GM12878 (cell line): ENCODE results near the gene CCDC87. TPM values are rescaled to one million over a fixed set of nuclear protein-coding genes. Genes with fewer than 3 reads are reported as not detected.
A peak's percentile ranks its signal among the peaks of the same experiment; 100 is the strongest.
"Not testable (repeated sequence)": the region's sequence is repeated elsewhere in the genome, so short reads cannot be mapped to it uniquely, and the experiment has no call there.

Experiments used
- ATAC-seq: fragments of 200-7000 bp; cut with Tn5 transposase; 3 replicates; pipeline ENCODE4 v1.9.1; 2020; ENCODE audit warnings: mild to moderate bottlenecking, moderate library complexity
- BruUV-seq: library from RNA; stranded (reverse); fragments of 400-500 nt; replicated peaks from 2 replicates; lab custom pipeline; 2021; lab: Mats Ljungman, UMichigan
- CTCF ChIA-PET: fragments of 300-600 bp; sonication (Branson Sonifier 250); formaldehyde crosslinking; extraction: SDS; loops from one replicate; lab custom pipeline; 2021; ENCODE audit warnings: inconsistent platforms; lab: Yijun Ruan, JAX
- POLR2A ChIA-PET: fragments of 350-600 bp; formaldehyde crosslinking; extraction: SDS; loops from one replicate; lab custom pipeline; 2021; ENCODE audit warnings: inconsistent platforms; lab: Charles Lee
- RAD21 ChIA-PET: fragments of 300-600 bp; sonication (Branson Sonifier 250); formaldehyde crosslinking; loops from one replicate; lab custom pipeline; 2023; ENCODE audit warnings: antibody characterized with exemption; ENCODE audit not compliant: unreplicated experiment; lab: Charles Lee
- SMC1A ChIA-PET: fragments of 300-600 bp; sonication (Branson Sonifier 250); formaldehyde crosslinking; loops from one replicate; lab custom pipeline; 2023; ENCODE audit not compliant: unreplicated experiment, uncharacterized antibody; lab: Charles Lee
- DNase-seq: peaks from one replicate; pipeline ENCODE4 v3.0.0-alpha.2; 2011; ENCODE audit warnings: low read depth, low spot score
- FAIRE-seq: peaks from 3 replicates; lab custom pipeline; 2011; peaks lifted over from hg19 to GRCh38; lab: Jason Lieb, UNC
- H2AFZ ChIP-seq: 2 replicates; pipeline ENCODE4 v1.6.0; 2011; ENCODE audit warnings: low read depth, low read length, control low read depth; ENCODE audit not compliant: control insufficient read depth
- H3K27ac ChIP-seq: 2 replicates; pipeline ENCODE4 v1.5.1; 2011; ENCODE audit warnings: control low read depth; ENCODE audit not compliant: control insufficient read depth, insufficient read depth
- H3K27me3 ChIP-seq, 2 experiments: replicated peaks in 1 of 2; 2 replicates each; pipeline versions ENCODE4 v1.6.0 to v1.6.1; 2011; ENCODE audit warnings: low read length in 1 of 2; ENCODE audit not compliant: control insufficient read depth in 2 of 2, insufficient read depth in 2 of 2
- H3K36me3 ChIP-seq, 2 experiments: 2 replicates each; pipeline ENCODE4 v1.5.1; 2011; ENCODE audit warnings: low read length in 1 of 2; ENCODE audit not compliant: control insufficient read depth in 2 of 2, insufficient read depth in 2 of 2
- H3K4me1 ChIP-seq: 2 replicates; pipeline ENCODE4 v1.6.1; 2011; ENCODE audit warnings: mild to moderate bottlenecking, low read length, moderate library complexity, mixed read lengths; ENCODE audit not compliant: control insufficient read depth, insufficient read depth
- H3K4me2 ChIP-seq: 2 replicates; pipeline ENCODE4 v1.6.0; 2011; ENCODE audit warnings: control low read depth; ENCODE audit not compliant: control insufficient read depth, insufficient read depth
- H3K4me3 ChIP-seq: fragments of 200-600 bp; sonication (generic); 2 replicates; pipeline ENCODE4 v1.5.1; 2016
- H3K79me2 ChIP-seq: 2 replicates; pipeline ENCODE4 v1.6.0; 2011; ENCODE audit warnings: low read length; ENCODE audit not compliant: control insufficient read depth, insufficient read depth
- H3K9ac ChIP-seq: 2 replicates; pipeline ENCODE4 v1.8.0; 2011; ENCODE audit warnings: low read length, control low read depth, mixed read lengths; ENCODE audit not compliant: control insufficient read depth, insufficient read depth
- H3K9me3 ChIP-seq: replicated peaks from 3 replicates; pipeline ENCODE4 v1.5.1; 2011; ENCODE audit warnings: mild to moderate bottlenecking, low read length; ENCODE audit not compliant: control insufficient read depth, insufficient read depth
- H4K20me1 ChIP-seq: 2 replicates; pipeline ENCODE4 v1.6.0; 2011; ENCODE audit not compliant: control insufficient read depth, insufficient read depth
- MLLT1 ChIP-seq: fragments of 450-650 bp; IDR thresholded peaks from 2 replicates; pipeline ENCODE4 v1.6.1; 2016; ENCODE audit warnings: mild to moderate bottlenecking
- WGBS: methylation state at CpG from one replicate; pipeline ENCODE4 v1.1.6; 2016; ENCODE audit warnings: low lambda C conversion rate; ENCODE audit not compliant: insufficient replicate concordance, insufficient coverage; ENCODE audit errors: missing lambda C conversion rate; 5-methylcytosine and 5-hydroxymethylcytosine counted together
- in situ Hi-C: fragments of 300-500 bp; cut with MboI; formaldehyde crosslinking; loops from 9 replicates; pipeline ENCODE4 v1.14.3; 2018; ENCODE audit warnings: mixed read lengths
- intact Hi-C: fragments of 100-400 bp; cut with micrococcal nuclease; formaldehyde crosslinking; loops from one replicate; pipeline ENCODE4 v1.14.2; 2022; ENCODE audit not compliant: unreplicated experiment
- polyA plus RNA-seq, 11 experiments: library from polyadenylated mRNA; depleted of rRNA in 4 of 11; unstranded in 6 of 11; stranded (reverse) in 5 of 11; fragments of >200 nt; fragmentation: Nextera tagmentation in 4 of 11; fragmentation: Illumina TruSeq in 1 of 11; extraction: Ambion mirVana in 4 of 11; extraction: Trizol in 1 of 11; gene quantifications; 1 replicate in 1 of 11; 2 replicates in 10 of 11; pipeline versions ENCODE4 v1.2.1 to v1.2.3, GENCODE V29; 2011 to 2016; ENCODE audit warnings: inconsistent platforms in 2 of 11, missing spikeins in 2 of 11, low read depth in 1 of 11
- total RNA-seq, 4 experiments: library from RNA; depleted of rRNA in 3 of 4; stranded (reverse); fragments of >200 nt in 3 of 4; fragmentation: Illumina TruSeq in 1 of 4; extraction: Trizol in 1 of 4; gene quantifications; 2 replicates each; pipeline versions ENCODE4 v1.2.1 to v1.2.3, GENCODE V29; 2013 to 2021

The CCDC87 gene
- total and polyA plus RNA-seq, 10 of the 15 experiments (the other 5 are each of a cell fraction or from before 2014, with no cell fraction given): 0.02 to 0.17 (median 0.09) TPM; not detected in 3

- WGBS: 76% methylated on average over 10 of the region's 10 CpGs
- H3K9ac ChIP-seq: peak overlapping the region; percentile 97
- H3K9me3 ChIP-seq, FAIRE-seq, ATAC-seq, BruUV-seq, H3K27ac ChIP-seq, H2AFZ ChIP-seq, DNase-seq, intact Hi-C loops, H3K27me3 ChIP-seq, in situ Hi-C loops: not testable (repeated sequence)
- ChIA-PET RAD21 (interaction anchor here (2.0 to 2.1 kb wide), 2 partner anchors 38 to 49 kb away, joined by 4 to 6 read pairs; partner anchors contain the start of gene RBM4B), SMC1A (interaction anchor here (1.3 to 3.6 kb wide), 7 partner anchors 8 to 128 kb away, joined by 3 to 21 read pairs (median 6); partner anchors contain the start of genes ACTN3, RBM4B and ZDHHC24), CTCF (interaction anchor here (0.9 to 1.1 kb wide), 2 partner anchors 33 to 47 kb away, joined by 3 read pairs; no protein-coding TSS in a partner anchor), POLR2A (interaction anchor here (0.5 to 4.3 kb wide), 4 partner anchors 15 to 46 kb away, joined by 3 to 105 read pairs (median 4); partner anchors contain the start of gene RBM14)
- peak overlapping the region; percentile 70 for H3K4me2 ChIP-seq
- peaks cover 14% of the 10 kb centered on the region for H4K20me1 ChIP-seq
- H3K4me3 ChIP-seq: peak overlapping the region; percentile 90
- H3K79me2 ChIP-seq: peaks cover 84% of the 10 kb centered on the region
- peaks cover 12 to 38% of the 10 kb centered on the region in 2 experiments for H3K36me3 ChIP-seq
- peaks cover 25% of the 10 kb centered on the region for H3K4me1 ChIP-seq
- TF ChIP-seq MLLT1: peak; percentile 56
Observed at GRCh38 chr11:66639814-66640340, 47.0 kb upstream of the CCDC87 start.
